Pons (tissue), 1 donor: ENCODE data around the gene SOX13.
"Not testable (repeated sequence)": the region's sequence is repeated elsewhere in the genome, so short reads cannot be mapped to it uniquely, and the experiment has no call there.

Experiments used
- DNase-seq: peaks from one replicate; pipeline ENCODE4 v3.0.0-alpha.2; 2016; ENCODE audit warnings: low spot score

The SOX13 gene

DNA sequence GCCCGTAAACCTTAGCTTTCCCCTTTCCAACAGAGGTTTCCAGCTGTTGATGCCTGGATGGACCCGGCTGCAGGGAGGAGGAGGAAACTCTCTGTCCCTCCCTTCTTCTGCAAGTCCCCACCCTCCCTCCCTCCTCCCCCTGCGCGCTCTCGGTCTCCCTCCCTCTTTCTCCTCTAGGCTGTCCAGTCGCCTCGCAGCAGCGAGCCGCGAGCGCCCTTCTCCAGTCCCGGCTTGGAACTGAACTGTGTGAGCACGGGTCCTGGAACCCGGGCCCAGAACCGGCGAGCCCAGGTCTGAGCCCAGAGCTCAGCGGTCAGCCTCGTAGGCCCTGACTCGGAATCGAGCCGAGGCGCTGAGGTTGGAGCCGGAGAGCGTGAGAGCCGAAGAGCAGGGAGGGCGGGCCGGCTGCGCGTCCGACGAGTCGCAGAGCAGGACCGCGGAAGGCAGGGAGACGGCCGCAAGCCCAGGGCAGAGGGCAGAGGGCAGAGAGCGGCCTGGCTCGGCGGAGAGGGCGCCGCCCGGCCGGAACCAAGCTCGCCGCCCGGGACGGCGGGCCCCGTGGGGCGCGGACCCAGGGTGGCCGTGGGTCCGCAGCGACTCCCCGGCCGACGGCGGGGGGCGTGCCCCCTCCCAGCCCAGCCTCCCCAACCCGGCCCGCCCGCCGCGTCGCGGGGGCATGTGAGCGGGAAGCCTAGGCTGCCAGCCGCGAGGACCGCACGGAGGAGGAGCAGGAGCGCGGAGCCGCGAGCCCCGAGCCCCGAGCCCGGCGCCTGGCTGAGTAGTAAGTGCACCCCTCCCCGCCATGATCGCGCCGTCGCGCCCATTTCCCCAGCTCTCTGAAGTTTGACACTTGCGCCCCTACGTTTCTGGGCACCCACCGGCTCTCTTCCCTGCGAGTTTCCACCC is at the start of gene SOX13:
TSS of gene SOX13 (plus strand) at position 185 of the 906 bp plus-strand sequence. CDS start 39,801 bp downstream, outside the sequence.
- DNase-seq, result peak; percentile 93

- no peak for DNase-seq
Observed at GRCh38 chr1:204025917-204026707, 46.8 kb upstream of the SOX13 start.

DNA sequence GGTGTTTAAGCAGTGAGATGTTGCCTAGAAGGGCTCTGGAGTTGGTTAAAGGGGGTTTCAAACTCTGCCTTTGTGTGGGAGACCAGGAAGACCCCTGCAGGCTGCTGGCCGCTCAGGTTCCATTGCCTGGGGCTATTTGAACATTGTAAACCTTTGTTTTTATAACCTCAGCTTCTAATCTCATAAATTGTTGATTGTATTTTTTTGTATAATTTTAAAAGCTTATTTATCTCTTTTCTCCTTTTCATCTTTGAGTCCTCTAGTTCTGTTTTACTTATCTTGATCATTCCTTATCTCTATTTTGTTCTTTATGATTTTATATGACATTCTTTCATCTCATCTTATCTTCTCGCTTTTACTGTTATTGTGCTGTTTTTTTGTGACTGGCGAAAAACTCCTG is 45.5 kb upstream of the SOX13 start:
- no peak for DNase-seq

GRCh38 chr1:204029016-204029415 is 43.9 kb upstream of the SOX13 start:
- no peak for DNase-seq

- DNase-seq, result no peak
Observed at GRCh38 chr1:204031098-204031710, 41.7 kb upstream of the SOX13 start.

GRCh38 chr1:204032642-204033235 is 40.2 kb upstream of the SOX13 start:
- DNase-seq, result no peak

DNA sequence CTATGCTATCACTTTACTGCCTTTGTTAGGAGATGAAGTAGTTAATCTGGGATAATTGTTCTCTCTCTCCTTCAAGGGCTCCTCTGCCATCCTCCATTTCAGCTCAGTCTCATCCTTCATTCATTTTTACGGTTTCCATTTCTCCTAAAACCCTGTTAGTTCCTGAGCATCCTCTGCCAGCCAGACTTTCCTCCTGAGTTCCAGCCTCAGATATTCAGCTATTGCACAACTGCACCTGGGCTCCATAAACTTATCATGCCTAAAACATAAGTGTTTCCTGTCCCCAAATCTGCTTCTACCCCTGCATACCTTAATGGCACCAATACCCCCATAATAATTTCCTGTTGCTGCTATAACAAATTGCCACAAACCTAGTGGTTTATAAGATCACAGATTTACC is 39.6 kb upstream of the SOX13 start:
- no peak for DNase-seq

GRCh38 chr1:204036882-204037655 is 35.8 kb upstream of the SOX13 start:
- no peak for DNase-seq

DNA sequence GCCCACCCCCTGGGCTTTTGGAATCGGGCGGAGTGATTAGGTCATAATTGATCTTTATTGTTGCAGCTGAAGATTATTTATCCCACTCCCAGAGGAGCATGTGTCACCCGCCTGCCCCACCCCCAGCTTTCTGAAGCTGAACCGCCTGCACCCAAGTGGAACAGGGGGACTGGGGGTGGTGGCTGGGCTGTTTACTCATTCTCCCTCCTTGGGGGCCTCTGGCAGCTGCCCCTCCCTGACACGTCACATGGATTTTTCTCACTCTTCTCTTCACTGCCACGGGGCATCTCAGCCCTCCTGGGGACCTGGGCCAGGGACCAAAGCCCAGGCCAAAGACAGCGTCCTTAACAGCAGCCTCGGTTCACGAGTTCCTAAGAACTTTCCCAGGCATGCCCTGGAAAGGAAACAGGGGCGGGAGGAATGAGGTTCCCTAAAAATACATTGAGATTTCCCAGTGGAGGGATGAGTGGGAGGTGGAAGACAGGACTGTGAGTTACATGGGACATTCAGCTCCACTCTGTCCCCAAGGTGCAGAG is 31.6 kb upstream of the SOX13 start:
- DNase-seq, result no peak

- DNase-seq, result no peak
Observed at GRCh38 chr1:204041803-204042505, 31.0 kb upstream of the SOX13 start.

GRCh38 chr1:204042516-204042915 is 30.4 kb upstream of the SOX13 start:
- no peak for DNase-seq

DNA sequence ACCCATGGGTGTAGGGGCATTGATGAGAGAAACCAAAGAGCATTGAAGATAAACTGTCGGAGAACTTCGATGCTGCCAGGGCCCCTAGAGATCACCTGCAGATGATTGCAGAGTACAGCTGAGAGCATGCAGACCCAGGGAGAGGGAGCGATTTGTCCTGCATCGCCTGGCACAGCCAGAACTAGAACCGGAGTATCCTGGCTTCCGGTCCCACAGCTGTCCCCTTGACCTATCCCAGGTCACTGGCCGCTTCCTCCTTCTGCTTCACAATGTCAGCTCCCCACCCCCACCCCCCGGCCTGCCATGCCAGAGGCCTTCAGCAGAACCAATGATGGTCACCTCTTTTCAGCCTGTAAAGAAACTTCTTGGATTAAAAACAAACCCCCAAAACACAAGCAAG is 29.2 kb upstream of the SOX13 start:
- DNase-seq, result no peak

DNA sequence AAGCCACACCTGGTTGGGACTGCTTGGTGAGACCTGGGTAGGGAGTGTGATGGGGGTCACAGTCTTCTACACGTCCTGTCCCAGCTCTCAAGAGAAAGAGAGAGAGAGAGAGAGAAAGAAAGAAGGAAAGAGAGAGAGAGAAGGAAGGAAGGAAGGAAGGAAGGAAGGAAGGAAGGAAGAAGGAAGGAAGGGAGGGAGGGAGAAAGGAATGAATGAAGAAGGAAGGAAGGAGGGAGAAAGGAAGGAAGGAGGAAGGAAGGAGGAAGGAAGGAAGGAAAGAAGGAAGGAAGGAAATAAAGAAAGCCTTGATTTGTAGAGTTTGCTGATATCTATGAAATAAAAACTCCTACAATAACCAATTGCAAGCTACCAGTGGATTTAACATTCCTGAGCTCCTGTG is 28.5 kb upstream of the SOX13 start:
- DNase-seq, result no peak

GRCh38 chr1:204045430-204045829 is 27.5 kb upstream of the SOX13 start:
- no peak for DNase-seq

DNA sequence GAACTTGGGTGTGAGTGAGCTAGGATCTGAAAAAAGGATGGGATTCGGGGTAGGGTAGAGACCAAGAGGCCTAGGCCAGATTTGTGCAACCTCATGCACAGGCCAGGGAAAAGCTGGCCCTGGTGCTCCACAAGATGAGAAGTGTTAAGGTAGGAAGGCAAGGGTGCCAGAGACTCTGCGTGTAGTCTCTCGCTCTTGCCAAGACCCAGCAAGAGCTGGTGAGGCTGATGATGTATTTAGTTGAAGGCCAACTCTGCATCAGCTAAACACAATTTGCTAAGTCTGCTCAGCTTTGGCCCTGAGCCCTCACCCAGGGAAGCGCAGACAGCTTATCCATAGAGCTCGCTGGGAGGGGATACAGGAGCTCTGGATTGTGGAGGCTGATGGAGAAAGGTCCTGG is 26.6 kb upstream of the SOX13 start:
- peak; percentile 20 for DNase-seq

GRCh38 chr1:204048796-204049195 is 24.1 kb upstream of the SOX13 start:
- DNase-seq, result not testable (repeated sequence)

GRCh38 chr1:204051258-204051657 is 21.7 kb upstream of the SOX13 start:
- DNase-seq, result no peak

DNA sequence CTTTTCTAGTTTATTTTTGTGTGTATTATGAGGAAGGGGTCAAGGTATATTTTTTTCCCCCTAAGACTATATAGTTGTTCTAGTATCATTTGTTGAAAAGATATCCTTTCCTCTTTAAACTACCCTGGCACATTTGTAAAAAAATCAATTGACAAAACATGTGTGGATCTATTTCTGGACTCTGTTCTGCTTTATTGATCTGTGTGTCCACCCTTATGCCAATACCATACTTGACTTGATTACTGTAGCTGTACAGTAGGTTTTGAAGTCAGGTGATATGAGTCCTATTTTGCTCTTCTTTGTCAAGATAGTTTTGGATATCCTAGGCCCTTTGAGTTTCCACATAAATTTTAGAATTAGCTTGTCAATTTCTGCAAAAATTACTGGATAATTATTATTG is 21.2 kb upstream of the SOX13 start:
- DNase-seq, result no peak

DNA sequence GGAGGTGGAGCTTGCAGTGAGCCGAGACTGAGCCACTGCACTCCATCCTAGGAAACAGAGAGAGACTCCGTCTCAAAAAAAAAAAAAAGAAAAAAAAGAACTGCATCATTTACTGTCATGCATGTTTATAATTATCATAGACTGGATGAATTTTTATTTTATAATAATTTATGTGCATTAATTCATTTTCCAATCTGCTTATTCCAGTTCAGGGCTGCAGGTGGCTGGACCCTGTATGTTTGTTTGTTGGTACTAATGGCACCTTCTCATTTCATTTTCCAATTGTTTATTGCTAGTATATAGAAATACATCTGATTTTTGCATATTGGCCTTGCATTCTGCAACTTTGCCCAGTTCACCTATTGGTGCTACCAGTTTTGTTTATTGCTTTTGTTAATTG is 19.0 kb upstream of the SOX13 start:
- no peak for DNase-seq

- no peak for DNase-seq
Observed at GRCh38 chr1:204059970-204060369, 12.9 kb upstream of the SOX13 start.

DNA sequence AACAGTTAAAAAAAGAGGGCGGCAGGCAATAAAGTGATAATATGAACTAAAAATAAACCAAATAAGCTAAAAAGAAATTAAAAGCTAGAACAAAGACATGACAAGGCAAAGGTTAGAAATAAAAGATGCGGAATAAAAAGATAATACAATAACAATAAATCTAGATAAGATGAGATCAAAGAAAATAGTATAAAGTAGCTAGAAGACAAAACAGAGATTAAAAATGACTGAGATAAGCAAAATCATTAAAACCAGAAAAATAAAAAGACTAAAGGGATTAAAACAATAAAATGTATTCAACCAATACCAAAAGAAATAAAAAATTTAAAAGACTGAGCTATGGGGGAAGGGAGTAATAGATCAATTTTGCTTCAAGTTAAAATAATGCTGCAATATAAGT is 10.8 kb upstream of the SOX13 start:
- no peak for DNase-seq
